Amniotic epithelial cell (primary cell): ENCODE results near the gene CSNK1D.

Source experiments
- DNase-seq: peaks from one replicate; pipeline ENCODE4 v3.0.0-alpha.2; 2010; ENCODE audit warnings: low read depth

Gene CSNK1D

GRCh38 chr17:82295472-82295814, 21.9 kb upstream of the CSNK1D start:
- no peak for DNase-seq

DNA sequence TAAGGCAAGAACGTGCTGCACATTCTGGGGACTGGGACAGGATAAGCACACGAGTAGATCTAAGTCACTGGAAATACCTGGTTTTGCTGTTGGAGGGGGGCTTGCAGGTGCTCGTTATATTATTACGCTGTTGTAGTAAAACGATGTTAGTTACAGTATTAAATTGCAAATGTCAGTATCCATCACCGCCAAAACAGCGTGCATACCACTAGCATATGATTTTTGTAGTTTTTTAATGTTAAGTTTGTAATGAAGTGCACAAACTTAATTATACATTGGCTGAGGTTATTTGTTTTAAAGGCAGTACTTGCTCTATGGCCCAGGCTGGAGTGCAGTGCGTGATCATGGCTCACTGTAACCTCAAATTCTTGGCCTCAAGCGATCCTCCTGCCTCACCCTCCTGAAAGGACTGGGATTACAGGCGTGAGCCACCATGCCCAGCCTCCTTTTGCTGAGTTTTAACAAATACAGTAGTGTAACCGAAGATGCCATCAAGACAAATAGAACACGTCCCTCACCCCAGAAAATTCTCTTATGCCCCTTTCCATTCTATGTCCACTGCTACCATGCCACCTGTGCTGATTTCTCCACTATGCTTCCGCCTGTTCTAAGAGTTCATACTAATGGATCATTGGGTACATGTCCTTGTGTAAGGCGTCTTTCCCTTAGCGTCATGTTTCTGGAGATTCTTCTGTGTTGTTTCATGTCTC, 20.7 kb upstream of the CSNK1D start:
- no peak for DNase-seq

DNA sequence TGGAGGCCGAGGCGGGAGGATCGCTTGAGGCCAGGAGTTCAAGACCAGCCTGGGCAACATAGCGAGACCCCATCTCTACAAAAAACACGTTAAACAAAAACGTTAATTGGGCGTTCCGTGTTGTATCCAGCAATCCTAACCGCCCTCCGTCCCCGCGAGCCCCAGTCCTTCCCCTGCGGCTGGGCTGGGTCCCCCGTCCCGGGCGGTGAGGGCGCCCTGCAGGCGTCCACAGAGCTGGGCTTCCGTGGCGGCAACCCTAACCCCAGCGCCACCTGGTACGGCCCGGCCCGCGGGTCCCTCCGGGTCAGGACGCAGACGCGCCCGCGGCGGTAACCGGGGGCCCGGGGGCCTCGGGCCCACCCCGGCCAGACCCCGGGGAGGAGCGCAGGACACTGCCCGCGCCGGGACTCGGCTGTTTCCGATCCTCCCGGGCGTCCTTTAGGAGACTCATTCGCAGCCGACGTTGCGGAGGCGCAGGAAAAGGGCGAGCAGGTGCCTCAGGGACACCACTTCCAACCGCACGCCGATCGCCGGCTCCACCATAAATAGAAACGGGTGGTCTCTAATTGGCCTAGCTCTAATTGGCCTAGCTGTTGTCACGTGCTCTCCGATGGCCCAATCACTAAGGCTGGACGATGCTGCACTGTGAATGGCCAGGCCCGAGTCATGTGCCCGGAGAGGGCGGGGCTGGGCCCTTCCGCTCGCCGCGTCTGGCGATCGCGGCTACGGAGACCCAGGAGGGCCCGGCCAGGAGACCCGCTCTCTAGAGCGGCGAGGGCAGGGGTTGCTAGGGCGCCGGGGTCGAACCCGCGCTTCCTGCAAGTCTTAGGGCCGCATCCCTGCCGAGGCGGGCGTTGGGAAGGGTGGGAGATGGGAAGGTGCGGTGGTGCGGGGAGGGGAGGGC, 19.0 kb upstream of the CSNK1D start:
- peak; percentile 99 for DNase-seq

DNA sequence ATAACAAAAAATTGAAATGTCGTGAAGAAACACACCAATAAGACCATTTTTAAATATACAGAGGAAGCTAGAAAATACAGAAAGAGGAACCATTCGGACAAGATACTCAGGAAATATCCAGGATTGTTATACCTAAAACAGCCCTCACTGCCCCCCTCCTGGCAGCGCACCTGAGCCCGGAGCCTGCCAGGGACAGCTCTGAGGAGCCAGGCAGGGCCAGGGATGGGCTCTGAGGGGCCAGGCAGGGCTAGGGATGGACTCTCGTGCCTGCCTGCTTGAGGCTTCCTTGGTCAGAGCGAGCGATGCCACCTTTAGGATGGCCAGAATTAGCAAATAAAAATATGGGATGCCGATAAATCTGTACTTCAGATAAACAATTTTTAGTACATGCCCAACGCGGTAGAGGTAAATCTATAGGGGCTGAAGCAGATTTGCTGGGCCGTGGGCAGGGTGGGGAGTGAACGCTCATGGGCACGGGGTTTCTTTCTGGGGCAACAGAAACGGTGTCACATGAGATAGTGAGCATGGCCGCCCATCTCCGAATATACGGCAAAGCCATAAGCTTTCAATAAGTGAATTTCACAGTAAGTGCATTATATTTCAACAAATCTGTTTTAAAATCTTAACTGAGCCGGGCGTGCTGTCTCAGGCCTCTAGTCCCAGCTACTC, 18.2 kb upstream of the CSNK1D start:
- DNase-seq = no peak

- peak; percentile 74 for DNase-seq
These were observed 14.6 kb upstream of the CSNK1D start for GRCh38 chr17:82287868-82288801.

DNA sequence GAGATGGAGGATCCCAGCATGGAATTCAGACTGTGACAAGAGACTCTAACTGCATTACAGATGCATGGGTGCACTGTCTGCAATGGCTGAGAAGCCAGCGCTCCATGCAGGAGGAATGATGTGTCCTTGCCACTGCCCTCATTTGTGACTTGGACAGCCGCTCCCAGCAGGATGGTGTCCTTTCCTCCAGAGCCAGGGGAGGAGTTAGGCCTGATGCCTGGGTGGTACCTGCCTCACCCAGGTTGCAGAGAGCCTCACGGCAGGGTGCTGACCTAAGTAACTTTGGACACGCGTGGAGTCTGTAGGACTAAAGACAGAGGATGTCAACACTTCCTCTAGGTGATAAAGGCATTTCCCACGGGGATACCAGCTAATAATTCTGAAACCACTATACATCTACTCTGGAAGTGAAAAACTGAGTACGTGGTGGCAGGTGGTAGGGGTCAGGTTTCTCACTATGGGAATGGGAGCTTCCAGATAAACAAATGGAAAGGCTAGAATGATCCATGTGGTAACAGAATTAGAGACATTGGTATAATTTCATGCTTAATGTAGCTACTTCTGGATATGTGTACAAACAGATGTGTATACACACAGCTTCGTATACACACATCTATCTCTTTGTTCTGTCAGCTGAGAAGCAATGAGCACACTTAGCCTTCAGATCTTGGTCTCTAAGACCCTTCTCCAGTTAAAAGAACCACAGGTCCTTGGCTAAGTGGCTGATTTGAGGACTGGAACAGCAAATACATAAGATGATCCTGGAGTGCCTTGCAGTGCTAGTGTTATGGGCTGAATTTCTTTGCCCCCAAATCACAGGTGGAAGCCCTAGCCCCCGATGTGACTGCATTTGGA, 13.7 kb upstream of the CSNK1D start:
- no peak for DNase-seq

- no peak for DNase-seq
These were observed 11.6 kb upstream of the CSNK1D start for GRCh38 chr17:82285141-82285540.

DNA sequence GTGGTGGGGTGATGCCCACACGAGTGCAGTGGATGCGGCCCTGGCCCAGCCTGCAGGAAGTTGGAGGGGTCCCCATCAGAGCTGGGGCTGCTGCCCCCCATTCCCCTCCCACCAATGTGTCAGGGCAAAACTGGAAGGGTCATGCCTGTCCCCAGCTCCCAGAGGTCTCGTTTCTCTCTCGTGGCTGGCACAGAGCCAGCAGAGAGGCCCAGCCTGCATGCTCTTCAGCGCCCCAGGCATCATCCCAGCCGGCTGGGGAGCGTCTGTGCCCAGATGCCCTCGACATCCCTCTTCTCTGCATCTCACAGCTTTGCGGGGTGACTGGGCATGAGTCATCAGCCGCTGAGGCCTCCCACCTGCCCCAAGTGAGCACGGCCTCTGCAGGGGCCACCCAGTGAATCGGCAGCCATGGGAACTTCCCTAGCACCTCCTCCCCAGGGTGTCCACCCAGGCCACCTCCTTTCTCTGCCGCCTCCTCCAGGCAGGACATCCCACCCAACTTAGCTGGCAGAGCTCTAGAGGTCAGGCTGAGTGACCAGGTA, 9.8 kb upstream of the CSNK1D start:
- peak; percentile 82 for DNase-seq

DNA sequence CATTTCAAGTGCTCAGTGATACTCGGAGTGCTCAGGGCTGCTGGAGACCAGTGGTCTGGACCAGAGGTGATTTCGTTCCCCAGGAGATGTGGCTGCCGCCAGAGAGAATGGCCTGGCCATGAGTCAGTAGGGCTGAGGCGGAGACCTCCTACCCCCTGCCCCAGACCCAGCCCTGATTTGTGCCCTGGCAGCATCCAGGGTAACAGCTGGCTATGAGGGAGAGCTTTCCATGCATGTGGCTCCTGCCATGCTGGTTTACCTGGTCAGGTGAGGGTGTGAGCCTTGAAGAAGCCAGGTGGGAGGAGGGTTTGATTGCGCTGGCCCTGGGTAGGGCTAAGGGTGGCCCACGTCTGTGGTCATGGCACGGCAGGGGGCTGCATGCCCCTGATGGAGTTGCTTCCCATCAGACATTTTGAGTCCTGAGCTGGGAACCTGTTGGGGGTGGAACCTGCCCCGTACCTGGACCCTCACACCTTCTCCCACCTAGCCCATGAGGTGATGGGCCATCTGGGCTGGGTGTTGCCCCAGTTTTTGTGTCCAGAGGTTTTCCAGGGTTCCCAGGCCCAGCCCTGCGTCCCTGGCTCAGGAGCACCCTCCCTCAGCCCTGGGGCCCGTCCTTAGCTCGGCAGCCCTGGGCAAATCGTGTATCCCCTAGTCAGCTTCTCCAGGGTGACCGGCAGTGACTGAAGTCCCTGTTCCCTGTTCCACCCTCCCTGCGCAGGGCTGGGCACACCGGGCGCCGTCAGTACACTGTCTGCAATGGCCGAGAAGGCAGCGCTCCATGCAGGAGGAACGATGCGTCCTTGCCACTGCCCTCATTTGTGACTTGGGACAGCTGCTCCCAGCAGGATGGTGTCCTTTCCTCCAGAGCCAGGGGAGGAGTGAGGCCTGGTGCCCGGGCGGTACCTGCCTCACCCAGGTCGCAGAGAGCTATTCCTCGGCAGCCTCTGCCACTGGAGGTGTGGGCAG, 9.0 kb upstream of the CSNK1D start:
- no peak for DNase-seq

DNA sequence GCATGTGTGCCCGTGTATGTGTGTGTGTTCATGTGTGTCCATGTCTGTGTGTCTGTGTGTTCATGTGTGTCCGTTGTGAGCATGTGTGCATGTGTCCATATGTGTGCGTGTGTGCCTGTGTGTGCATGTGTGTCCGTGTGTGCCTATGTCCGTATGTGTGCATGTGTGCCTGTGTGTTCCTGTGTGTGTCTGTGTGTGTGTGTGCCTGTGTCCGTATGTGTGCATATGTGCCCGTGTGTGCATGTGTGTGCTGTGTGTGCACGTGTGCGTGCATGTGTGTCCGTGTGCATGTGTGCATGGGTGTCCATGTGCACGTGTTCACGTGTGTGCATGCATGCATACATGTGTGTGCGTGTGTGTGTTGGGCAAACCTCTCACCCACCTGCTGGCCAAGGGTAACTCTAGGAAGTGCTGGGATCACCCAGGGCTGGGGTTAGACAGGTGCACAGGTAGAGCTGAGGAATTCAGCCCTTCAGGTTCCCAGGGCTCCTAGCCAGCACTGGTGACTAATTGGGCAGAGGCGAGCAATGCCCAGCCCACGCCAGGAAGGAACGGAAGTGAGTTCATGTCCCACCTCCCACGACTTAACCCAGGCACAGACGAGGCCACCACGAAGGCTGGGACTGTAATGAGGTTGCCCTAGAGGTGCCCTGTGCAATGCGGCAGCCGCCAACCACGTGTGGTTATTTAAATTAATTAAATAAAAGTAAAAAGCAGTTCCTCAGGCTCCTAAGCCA, 8.2 kb upstream of the CSNK1D start:
- no peak for DNase-seq

- no peak for DNase-seq
These were observed 7.6 kb upstream of the CSNK1D start for GRCh38 chr17:82281076-82281475.

- DNase-seq = no peak
These were observed 7.0 kb upstream of the CSNK1D start for GRCh38 chr17:82280537-82280936.

DNA sequence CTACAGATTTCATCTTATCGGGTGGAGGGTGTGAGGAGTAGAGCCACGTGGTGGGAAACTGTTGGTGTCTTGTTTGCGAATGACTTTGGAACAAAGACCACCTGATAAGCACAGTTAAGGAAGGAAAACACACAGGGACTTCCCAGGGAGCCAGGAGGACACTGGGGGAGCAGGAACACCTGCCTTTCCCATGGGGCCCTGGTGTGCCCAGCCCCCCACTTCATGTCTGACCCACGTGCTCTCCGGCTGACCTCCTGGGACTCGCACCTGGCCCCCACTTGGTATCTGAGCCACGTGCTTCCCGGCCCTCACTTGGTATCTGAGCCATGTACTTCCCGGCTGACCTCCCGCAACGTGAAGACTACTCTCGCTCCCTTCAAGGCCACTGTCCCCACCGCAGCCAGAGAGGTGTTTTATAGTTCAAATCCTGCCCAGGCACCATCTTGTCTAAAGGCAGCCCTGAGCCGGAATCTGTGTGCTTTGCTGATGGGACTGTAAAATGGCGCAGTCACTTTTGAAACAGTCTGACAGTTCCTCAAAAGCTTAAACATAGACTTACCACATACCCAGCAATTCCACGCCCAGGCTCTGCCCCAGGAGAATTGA, 5.4 kb upstream of the CSNK1D start:
- DNase-seq = no peak

DNA sequence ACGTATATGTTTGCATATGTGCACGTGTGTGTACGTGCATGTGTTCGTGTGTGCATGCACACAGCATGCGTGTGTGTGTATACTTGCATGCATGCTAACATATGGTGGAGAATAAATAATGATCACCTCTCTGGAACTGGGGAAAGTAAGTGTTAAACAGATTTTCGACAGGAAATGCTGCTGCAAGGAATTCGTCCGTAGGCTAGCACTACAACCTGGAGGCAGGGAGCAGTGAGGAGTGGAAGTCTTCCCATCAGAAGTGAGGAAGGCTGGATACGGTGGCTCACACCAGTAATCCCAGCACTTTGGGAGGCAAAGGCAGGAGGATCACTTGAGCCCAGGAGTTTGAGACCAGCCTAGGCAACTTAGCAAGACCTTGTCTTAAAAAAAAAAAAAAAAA, 4.8 kb upstream of the CSNK1D start:
- DNase-seq = no peak

DNA sequence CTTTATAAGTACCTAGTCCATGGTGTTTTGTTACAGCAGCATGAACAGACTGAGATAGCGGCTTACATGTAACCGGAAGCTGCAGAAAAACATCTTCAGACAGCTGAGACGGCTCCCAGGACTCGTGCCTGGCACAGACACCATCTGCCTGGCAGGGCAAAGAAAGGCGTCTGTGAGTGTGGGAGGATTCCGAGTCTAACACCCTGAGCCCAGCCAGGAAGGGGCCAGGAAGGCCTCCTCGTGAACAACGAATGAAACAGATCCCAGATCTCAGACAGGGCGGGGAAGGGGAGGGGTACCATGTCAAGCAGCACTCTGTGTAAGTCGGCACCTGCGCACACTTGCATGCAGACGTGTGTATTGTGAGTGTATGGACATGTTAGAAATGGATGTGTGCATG, 4.4 kb upstream of the CSNK1D start:
- DNase-seq = no peak

DNA sequence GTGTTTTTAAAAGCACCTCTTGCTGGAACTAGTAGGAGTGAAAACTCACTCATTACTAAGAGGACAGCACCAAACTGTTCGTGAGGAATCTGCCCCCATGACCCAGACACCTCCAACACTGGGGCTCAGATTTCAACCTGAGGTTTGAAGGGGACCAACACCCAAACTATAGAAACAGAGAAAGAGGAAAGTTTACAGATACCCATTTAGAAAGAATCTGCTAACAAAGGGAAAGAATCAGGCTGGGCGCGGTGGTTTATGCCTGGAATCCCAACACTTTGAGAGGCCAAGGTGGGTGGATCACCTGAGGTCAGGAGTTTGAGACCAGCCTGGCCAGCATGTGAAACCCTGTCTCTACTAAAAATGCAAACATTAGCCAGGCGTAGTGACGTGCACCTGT, 3.4 kb upstream of the CSNK1D start:
- DNase-seq = no peak

- no peak for DNase-seq
These were observed 1.8 kb upstream of the CSNK1D start for GRCh38 chr17:82275326-82275725.
